Measurements from ENCODE around the gene TAP1.

GRCh38 chr6:32882879-32883250, 29.4 kb upstream of the TAP1 start:
- TF ChIP-seq CTCF (IDR thresholded peaks at IDR 0.05): no peak
- no peak for TF ChIP-seq MAFK (IDR thresholded peaks at IDR 0.05; ENCODE audit: partially characterized antibody)
- no peak for TF ChIP-seq MAX (IDR thresholded peaks at IDR 0.05)
- no peak for TF ChIP-seq POLR2A (IDR thresholded peaks at IDR 0.05; ENCODE audit: low read length)
- TF ChIP-seq RCOR1 (IDR thresholded peaks at IDR 0.05; ENCODE audit: low read depth, low read length): no peak
- TF ChIP-seq REST (IDR thresholded peaks at IDR 0.05): no peak
- no peak for TF ChIP-seq EHMT2 (IDR thresholded peaks at IDR 0.05; ENCODE audit: low read depth)

Measured in A549 (cell line).